ELR (cell line): Measurements from ENCODE around the gene REEP6.
A peak's percentile ranks its signal among the peaks of the same experiment; 100 is the strongest.
"Not testable (repeated sequence)": the region's sequence is repeated elsewhere in the genome, so short reads cannot be mapped to it uniquely, and the experiment has no call there.

Experiments used
- DNase-seq: peaks from one replicate; pipeline ENCODE4 v3.0.0-alpha.2; 2015; ENCODE audit warnings: low read depth

The REEP6 gene

DNA sequence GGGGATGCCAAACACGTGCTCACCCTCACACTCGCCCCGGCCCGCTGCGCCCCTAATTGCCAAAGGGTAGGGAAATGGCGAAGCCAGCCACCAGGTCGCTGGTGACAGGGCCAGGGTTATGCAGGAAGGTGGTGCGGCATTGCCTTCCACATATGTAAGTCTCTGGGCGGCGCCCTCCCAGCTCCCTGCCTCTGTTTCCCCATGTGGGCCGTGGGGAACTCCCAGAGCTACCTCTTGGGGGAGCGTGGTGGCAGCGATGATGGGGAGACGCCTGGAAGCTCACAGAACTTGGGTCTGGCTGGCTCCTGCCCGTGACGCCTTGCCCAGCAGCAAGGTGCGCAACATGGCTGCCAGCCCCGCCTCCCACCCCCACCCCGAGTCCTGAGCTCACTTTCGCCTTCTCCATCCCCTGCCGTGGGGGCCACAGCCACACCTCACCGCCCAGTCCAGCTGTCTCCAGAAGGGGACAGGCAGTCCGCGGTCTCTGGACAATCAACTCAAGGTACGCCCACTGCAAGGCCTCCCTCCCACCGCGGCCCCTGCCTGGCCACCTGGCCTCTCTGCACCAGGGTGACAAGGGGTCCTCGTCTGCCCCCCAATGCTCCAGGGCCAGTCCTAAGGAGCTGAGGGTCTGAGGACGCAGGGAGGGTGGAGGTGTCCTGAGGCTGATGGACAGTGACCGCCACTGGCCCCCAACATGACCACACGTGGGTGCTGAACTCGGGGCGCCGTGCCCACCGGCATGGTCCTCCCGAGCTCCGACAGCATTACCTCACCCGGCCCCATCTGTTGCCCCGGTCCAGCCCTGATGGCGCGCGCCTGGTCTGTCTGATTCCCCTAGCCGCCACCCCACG, 18.5 kb upstream of the REEP6 start:
- DNase-seq, result no peak

DNA sequence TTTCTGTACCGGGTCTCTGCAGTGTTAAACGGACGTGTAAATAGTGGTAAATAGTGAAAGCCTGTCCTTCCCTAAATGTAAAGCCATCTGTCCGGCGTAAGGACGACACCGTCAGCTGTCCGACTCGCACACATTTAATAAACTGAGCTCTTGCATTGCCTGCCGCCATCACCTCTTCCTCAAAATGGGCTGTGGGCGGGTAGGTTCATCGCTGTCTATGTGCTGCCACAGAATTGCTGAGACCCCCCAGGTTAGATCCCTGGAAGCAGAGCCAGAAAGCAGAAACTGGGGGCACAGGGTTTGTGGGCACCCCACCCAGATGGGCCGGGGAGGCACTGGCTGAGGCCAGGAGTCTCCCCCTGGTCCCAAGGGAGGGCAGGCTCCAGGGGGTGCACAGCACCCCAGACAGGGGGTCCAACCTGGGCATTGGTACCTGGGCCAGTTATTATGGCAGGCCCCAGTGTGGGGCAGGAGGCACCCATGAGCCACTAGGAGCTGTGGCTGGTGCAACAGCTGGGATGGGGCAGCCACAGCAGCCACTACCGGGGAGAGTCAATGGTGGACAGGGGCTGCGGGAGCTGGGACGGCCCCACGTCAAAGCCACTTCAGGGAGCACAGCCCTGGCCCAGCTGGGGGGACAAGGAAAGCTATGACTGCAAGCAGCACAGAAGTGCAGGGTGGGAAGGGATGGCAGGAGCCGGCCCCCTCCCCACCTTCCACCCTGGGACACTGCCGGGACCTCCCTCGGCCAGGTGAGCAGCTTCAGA, 17.7 kb upstream of the REEP6 start:
- no peak for DNase-seq

DNA sequence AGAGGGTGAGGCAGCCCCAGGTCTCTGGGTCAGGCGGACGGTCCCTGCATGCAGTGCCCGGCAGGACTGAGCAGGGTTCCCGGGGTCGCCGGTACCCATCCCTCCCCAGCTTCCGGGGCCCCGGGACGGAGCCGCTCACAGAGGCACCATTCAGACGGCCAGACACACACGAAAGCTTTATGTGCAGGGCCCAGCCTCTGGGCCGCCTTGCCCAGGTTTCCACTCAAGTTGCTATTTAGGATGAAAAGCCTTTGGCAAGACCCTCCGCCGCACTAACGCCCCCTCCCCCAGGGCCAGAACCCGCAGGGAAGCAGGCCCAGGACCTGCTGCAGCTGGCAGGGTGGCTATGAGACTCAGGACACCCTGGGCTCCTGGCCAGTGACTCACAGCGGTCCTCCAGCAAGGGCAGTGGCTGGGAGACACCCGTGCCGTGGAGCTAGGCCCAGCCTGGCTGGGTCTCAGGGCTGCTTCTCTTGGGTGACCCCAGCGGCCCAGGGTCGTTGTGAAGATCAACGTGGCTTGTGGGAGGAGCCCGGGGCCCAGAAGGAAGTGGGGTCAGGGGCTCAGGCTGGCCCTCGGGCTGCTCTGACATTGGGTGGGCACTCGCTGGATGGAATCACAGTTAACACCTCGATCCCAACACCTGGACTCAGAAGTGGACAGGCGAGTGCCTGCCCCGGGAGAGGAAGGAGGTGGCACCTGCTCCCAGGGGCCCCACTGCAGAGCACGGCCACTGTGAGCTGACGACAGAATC, 16.8 kb upstream of the REEP6 start:
- peak; percentile 45 for DNase-seq

DNA sequence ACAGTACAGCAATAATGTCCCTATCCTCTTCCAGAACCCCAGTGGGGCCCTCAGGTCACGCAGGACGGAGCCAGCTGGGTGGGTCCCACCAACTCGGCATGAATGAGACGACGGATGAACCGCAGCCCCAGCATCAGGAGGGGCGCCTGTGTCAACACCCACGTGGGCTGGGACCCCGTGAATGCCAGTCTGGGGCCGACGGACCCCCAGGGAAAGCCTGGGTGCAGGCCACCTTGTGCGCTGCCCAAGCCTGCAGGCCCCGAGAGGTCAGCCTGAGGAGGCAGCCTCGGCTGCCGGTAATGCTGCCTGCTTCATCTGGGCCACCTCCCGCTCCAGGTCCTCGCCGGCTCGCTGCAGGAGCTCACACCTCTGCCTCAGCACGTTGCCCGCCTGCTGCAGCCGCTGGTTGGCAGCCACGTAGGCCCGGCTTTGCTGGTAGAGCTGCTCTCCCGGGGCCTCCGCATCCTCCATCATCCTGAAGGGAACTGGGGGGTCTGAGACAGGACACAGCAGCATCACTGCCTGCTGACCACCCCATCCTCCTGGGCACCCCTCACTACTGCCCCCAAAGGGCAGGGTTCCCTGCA, 16.1 kb upstream of the REEP6 start:
- DNase-seq, result no peak

DNA sequence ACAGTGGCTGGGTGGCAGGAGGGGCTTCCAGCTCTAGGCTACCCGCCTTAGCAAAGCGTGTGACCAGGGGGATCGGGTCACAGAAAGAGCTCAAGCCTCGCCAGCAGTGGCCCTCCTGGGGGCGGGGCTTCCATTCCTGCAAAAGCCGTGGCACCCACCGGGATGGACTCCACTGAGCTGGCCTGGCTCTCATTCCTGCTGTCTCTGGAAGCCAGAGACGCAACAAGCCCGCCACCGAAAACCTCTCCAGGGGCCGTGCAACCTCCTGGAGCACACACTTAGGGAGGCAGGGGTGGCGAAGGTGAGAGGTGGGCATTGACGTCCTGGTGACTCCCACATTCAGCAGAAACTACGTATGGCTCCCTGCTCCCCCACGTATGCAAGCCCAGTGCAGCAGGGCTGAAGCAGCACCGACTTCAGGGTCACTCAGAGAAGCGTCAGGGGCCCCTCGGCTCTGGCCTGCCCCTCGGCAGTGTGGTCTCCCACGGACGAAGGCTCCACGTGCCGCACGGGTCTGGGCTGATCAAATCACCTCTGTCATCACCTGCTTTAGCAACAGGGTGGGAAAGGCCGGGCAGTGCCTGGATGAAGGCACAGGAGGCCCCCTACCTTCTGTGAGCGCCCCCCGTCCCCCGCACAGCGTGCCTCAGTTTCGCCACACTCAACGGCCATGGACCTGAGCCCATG, 15.1 kb upstream of the REEP6 start:
- DNase-seq, result no peak

DNA sequence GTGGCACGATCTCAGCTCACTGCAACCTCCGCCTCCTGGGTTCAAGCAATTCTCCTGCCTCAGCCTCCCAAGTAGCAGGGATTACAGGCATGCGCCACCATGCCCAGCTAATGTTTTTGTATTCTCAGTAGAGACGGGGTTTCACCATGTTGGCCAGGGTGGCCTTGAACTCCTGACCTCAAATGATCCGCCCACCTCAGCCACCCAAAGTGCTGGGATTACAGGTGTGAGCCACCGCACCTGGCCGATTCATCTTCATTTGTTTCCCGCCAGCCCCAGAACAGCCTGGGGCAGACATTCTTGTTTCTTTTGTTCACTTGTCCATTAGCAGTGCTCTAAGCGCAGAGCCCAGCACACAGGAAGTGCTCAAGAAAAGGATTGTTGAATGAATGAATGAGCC, 13.9 kb upstream of the REEP6 start:
- not testable (repeated sequence) for DNase-seq

DNA sequence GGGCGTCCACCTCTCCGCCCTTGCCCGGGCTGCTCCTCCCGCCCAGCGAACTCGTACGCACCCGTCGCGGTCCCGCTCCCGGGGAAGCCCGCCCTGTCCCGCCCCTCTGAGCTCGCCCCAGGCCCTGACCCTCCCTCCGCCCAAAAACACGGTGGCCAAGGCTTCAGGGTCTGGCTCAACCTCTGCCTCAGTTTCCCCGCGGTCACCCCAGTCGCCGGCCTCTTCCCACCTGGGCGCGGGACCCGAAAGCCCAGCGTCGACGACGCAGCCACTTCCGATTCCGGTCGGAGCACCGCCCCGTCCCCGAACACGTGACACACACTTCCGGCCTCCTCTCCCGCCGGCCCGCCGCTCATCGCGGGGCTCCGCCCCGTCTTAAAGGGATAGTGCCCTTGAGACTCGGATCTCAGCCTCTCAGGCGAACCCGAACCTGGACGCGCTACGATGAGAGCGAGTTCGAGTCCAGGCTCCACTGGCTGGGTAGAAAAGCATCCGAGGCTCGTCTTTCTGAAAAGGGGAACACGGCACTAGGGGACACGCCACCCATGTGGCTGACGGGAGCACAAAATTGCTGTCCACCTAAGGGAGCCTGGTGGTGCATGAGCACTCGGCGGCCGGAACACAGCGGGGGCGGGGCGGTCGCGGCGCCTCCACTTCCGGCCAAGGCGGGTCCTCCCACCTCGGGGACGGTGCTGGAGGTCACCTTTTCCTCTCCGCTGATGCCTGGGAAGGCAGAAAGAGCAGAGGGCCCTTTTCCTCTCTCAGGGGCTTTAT, 11.9 kb upstream of the REEP6 start, which contains the start of gene C19orf25:
C19orf25 (minus strand) TSS at position 282 of the 774 bp plus-strand sequence. CDS start 312 bp downstream, outside the sequence.
- DNase-seq, result peak; percentile 95

DNA sequence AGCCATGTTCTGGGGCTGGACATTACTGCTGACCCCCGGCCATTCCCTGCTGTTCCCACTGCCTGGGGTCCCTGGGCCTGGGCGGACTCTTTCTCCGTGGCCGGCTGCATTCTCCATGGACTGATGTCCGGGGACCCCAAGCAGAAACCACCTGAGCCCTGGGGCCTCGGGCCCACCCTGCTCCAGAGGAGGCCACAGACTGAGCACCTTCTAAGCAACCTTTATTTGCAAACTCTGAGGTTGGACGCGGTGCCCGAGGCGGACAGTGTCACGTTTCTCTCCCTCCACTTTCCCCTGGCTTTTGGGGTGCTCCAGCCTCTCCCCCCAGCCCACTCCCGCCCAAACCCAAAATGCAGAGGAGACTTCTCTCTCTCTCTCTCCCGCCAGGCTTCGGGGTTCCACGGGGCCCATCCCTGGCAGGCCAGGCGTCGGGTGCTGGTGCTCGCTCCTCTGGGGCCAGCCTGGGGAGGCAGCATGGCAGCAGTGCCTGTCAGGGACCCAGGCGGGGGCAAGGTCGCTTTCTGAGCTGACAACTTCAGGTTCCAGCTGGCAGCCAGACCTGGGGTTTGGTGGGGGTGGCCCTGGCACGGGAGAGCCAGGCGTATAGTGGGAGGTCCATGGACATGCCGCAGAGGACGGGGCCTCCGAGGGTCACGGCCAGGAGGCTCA, 9.6 kb upstream of the REEP6 start:
- no peak for DNase-seq

DNA sequence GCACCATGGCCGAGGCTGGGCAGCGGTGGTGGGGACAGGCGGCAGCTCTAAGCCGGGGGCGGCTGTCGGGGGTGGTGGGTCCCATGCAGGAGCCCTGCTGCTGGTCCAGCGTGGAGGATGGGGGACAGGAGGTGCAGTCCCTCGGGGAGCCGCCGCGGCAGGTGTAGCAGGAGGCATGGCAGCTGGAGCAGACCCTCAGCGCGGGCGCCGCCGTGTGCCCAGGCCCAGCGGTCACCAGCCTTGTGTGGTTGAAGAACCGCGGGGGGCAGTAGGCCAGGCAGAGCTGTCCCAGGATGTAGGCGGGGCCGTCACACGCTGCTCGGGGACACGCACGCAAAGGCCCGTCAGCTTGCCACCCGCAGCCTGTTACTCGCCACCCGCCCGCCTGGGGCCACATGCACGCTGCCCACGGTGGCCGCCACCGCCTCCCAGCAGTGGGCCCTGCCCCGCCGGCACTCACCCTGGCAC, 9.1 kb upstream of the REEP6 start:
- no peak for DNase-seq

DNA sequence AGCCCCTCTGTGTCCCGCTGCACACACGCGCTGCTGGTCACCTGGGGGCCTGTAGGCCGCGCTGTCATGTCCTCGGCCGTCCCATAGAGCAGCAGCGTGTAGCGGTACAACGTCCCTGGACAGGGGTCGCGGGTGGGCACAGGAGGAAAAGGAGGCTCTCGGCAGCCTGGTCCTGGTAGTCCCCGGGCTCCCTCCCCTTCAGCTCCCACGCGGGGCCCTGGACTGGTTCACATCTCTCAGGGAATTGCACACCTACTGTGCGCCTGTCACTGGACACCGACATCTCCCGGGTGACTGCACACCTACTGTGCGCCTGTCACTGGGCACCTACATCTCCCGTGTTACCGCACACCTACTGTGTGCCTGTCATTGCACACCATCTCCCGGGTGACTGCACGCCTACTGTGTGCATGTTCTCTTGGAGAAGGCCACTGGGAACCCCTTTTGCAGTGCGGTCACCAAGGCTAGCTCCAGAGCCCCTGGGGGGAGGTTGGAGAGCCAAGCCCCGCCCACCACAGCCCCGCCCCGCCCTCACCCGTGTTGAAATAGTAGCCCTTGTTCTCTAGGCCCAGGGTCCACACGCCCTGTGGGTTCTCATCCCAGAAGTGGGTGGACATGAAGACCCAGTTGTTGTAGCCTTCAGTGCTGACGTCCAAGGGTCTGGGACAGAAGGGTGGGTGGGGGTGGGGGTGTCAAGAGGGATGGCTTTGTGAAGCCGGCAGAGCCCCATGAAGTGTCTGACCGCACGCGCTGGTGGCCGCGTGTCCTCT, 8.4 kb upstream of the REEP6 start:
- DNase-seq, result no peak

DNA sequence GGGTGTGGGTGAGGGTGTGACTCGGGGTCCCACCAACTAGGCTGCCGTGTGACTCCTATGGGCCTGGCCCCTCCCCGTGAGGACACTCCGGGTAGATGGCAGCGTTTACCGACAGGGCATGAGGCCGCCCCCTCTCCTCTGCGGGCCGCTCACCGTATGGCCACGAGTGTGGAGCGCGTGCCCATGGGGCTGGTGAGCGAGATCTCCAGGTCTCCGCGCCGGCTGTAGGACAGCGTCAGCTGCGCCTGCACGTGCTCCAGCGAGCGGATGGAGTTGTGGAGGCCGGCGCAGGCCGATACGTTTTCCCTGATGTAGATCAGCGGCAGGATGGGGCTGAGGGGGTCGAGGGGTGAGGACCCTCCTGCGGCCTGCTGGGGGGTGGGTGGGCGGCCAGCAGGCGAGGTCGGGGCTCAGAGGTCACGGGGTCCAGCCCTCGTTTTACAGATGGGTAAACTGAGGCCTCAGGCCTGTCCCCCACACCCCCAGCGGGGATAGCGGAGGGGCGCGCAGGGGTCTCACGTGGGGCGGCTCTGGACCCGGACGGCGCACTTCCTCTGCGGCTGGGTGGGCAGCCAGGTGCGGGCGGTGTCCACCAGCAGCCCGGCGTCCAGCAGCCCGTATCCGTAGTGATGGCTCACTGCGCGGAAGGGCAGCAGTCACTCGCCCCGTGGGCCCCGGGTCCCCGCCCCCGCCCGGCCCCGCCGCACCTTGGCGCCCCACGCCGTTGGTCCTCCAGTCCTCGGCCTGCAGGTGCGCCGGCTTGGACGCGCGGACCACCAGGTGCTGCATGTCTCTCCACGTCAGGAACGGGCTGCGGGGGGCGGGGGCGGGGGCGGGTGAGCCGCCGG, 7.6 kb upstream of the REEP6 start:
- no peak for DNase-seq

DNA sequence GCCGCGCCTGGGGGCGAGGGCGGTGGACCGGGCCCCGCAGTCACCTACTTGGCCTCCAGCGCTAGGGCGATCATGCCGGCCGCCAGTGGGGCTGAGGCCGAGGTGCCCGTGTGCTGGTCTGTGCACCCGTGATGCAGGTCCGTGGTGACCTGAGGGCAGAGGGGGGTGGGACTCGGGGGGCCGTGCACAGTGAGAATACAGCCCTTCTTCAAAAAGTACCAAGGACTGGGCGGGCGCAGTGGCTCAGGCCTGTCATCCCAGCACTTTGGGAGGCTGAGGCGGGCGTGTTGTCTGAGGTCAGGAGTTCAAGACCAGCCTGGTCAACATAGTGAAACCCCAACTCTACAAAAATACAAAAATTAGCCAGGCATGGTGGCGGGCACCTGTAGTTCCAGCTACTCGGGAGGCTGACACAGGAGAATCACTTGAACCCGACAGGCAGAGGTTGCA, 7.0 kb upstream of the REEP6 start:
- no peak for DNase-seq

DNA sequence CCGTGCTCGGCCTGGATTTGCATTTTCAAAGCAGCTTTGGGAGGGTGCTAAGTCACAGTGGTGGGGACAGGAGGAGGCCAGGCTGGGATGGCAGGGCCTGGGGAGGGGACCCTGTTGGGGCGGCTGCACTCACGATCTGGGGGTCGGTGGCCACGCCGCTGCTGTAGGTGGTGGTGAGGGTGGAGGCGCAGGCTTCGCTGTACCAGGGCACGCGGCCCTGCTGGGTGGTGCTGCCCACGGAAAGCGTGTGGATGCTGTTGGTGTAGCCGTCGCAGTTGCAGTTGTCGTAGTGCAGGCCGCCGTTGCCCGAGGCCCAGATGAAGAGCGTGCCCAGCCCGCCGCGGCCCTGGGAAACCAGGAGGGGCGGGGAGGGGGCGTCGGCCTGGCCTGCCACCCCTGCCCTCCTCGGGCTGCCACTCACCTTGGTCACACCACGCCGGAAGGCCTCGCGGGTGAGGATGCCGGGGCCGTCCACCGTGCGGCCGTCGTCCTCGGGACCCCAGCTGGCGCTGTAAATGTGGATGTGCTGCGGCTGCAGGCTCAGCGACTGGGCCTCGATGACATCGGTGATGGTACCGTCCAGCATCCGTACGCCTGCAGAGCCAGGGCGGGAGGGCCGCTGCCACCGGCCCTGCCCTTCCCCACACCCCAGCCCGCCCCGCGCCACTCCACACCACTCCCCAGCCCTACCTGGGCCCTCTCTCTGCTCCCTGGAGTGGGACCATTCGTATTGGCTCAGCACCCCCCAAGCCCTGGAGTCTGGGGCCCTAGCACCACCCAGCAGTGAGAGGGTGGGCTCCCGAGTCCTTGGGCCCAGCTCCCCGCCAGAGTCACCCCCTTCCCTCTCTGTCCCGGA, 4.0 kb upstream of the REEP6 start:
- no peak for DNase-seq

DNA sequence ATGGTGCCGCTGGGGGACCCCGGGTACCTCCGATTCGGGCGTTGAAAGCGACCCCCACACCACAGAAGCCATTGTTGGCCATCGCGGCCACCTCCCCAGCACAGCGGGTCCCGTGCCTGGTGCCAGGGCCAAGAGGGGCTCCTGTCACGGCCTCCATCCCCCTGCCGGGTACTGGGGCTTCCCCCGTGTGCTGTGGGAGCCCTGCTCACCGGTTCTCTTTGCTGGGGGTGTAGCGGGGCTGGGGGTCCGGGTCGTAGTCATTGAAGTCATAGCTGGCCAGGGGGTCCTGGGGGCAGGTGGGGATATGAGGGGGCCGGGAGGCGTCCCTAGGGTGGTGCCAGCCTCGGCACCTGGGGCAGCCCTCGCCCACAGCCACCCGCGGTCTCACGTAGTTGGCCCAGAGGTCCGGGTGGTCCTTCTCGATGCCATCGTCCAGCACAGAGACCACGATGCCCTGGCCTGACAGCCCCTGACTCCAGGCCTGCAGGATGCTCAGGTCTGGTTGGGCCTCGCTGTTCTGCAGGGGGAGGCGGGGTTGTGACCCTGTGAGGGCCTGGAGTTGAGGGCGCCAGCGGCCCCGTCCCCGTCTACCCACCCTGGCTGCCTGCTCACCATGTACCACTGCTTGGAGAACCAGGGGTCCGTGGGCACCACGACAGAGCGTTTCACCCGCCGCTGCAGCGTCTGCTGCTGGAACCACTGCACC, 3.3 kb upstream of the REEP6 start:
- no peak for DNase-seq

DNA sequence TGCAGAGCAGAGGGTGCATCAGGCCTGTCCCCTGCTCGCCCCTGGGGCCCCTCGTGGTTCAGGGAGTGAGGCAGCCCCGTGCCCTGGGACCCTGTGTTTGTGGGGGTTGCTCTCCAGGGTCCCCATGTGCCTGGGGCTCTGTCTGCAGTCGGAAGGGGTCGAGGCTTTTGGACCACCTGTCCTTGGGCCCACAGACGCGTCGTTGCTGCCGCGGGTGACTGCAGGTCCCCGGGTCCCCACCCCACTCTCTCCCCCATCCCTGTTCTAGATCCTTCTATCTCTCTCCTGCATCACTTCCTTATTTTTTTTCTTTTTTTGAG, 2.7 kb upstream of the REEP6 start:
- DNase-seq, result no peak

DNA sequence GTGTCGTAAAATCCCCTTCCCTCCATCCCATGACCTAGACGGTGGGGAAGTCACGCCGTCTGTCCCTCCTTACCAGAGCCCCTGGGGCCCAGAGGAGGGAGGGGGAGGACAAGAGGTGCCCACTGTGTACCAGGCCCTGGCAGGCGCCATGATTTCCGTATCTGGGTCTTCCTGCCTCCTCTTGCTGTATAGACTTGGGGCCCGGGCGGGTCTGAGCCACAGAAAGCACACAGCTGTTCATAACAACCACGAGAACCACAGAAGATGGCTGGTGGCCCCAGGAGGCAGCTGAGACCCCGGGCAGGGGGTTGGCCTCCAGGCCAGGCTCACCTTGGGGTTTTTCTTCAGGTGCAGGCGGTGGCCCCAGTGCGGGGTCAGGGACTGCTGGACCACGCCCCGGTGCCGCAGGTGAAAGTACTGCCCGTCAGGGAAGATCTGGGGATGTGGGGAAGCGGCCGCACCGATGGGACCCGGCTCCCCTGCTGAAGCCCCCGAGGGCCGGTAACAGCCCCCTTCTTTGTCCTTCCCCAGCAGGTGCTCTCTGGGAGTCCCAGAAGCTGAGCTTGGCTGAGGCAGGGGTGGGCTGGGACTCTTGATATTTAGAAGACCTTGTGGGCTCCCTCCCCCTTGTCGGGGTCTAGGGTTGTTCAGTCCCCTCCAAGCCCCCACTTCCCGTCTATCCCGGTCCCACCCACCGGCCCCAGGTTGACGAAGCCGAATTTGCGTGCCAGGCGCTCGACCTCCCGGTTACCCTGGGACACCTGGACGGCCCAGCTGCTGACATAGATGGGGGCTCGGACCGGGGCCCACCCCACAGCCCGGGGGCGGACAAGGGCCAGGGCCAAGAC, 1.3 kb upstream of the REEP6 start:
- no peak for DNase-seq
